K562 (cell line): ENCODE data around the gene HSPB7. TPM values are rescaled to one million over a fixed set of nuclear protein-coding genes. Genes with fewer than 3 reads are reported as not detected.
A peak's percentile ranks its signal among the peaks of the same experiment; 100 is the strongest.

Source experiments
- ARNT ChIP-seq, 2 experiments: fragments of 450-650 bp; IDR thresholded peaks; 2 replicates each; pipeline ENCODE4 v1.6.1; 2016; ENCODE audit warnings: mild to moderate bottlenecking in 1 of 2
- CREB1 ChIP-seq, 2 experiments: sonication (generic) in 1 of 2; formaldehyde crosslinking in 1 of 2; IDR thresholded peaks; 2 replicates each; pipeline versions ENCODE4 v1.6.1 to v1.8.0; 2012 to 2022; ENCODE audit warnings: inconsistent platforms in 1 of 2, mild to moderate bottlenecking in 1 of 2, missing genetic modification reagents in 1 of 2, moderate library complexity in 1 of 2
- CTBP1 ChIP-seq: fragments of 450-650 bp; IDR thresholded peaks from 2 replicates; pipeline ENCODE4 v1.6.1; 2016; ENCODE audit warnings: borderline replicate concordance
- CTCF ChIP-seq, 3 experiments: IDR thresholded peaks in 2 of 3; conservative IDR thresholded peaks in 1 of 3; 2 replicates each; pipeline ENCODE4 v1.5.1; 2011 to 2012; ENCODE audit warnings: low read length in 3 of 3, mild to moderate bottlenecking in 3 of 3, control low read depth in 2 of 3, improper control_type of control experiment in 1 of 3, inconsistent platforms in 1 of 3, low read depth in 1 of 3, mixed read lengths in 1 of 3, moderate library complexity in 1 of 3; ENCODE audit not compliant: insufficient read depth in 2 of 3
- DDX20 ChIP-seq: fragments of 450-650 bp; IDR thresholded peaks from 2 replicates; pipeline ENCODE4 v1.6.1; 2016; ENCODE audit warnings: missing genetic modification characterization, low read depth, mild to moderate bottlenecking, missing compliant biosample characterization, moderate library complexity
- E2F5 ChIP-seq: sonication (generic); formaldehyde crosslinking; IDR thresholded peaks from 2 replicates; pipeline ENCODE4 v1.8.0; 2022; ENCODE audit warnings: mild to moderate bottlenecking, missing genetic modification reagents
- EP300 ChIP-seq: IDR thresholded peaks from 2 replicates; pipeline ENCODE4 v1.6.1; 2012; ENCODE audit warnings: low read length, improper control_type of control experiment
- MAX ChIP-seq: sonication (generic); formaldehyde crosslinking; IDR thresholded peaks from 2 replicates; pipeline ENCODE4 v1.9.0; 2022; ENCODE audit warnings: mild to moderate bottlenecking, missing genetic modification reagents
- NFRKB ChIP-seq: fragments of 450-650 bp; IDR thresholded peaks from 2 replicates; pipeline ENCODE4 v1.6.1; 2016; ENCODE audit warnings: low read depth
- NR2C1 ChIP-seq, 2 experiments: fragments of 450-650 bp; IDR thresholded peaks; 2 replicates each; pipeline ENCODE4 v1.6.1; 2017; ENCODE audit warnings: mild to moderate bottlenecking in 2 of 2, antibody characterized with exemption in 1 of 2, inconsistent platforms in 1 of 2, missing compliant biosample characterization in 1 of 2, missing genetic modification characterization in 1 of 2
- SMARCA4 ChIP-seq: fragments of 450-650 bp; IDR thresholded peaks from 2 replicates; pipeline ENCODE4 v1.6.1; 2016
- THRAP3 ChIP-seq: fragments of 450-650 bp; IDR thresholded peaks from 2 replicates; pipeline ENCODE4 v1.6.1; 2016; ENCODE audit warnings: mild to moderate bottlenecking, inconsistent platforms, borderline replicate concordance
- TOE1 ChIP-seq, 2 experiments: fragments of 450-650 bp in 1 of 2; sonication (generic) in 1 of 2; formaldehyde crosslinking in 1 of 2; IDR thresholded peaks; 2 replicates each; pipeline versions ENCODE4 v1.7.1 to v1.8.0; 2016 to 2022; ENCODE audit warnings: borderline replicate concordance in 2 of 2, mild to moderate bottlenecking in 2 of 2, antibody characterized with exemption in 1 of 2, inconsistent platforms in 1 of 2, low read depth in 1 of 2, missing genetic modification reagents in 1 of 2, moderate library complexity in 1 of 2
- ZFPM2 ChIP-seq: fragments of 250-450 bp; sonication (Bioruptor Pico); IDR thresholded peaks from 2 replicates; pipeline ENCODE4 v1.5.1; 2022; ENCODE audit warnings: mild to moderate bottlenecking
- ZNF253 ChIP-seq: fragments of 250-450 bp; sonication (Bioruptor Pico); conservative IDR thresholded peaks from 2 replicates; pipeline ENCODE4 v1.6.1; 2021; ENCODE audit warnings: mild to moderate bottlenecking
- ZNF609 ChIP-seq: sonication (generic); formaldehyde crosslinking; IDR thresholded peaks from 2 replicates; pipeline ENCODE4 v1.8.1; 2023; ENCODE audit warnings: missing genetic modification reagents, mild to moderate bottlenecking, borderline replicate concordance
- polyA plus RNA-seq, 8 experiments: library from polyadenylated mRNA; depleted of rRNA in 4 of 8; stranded (reverse) in 5 of 8; unstranded in 3 of 8; fragments of >200 nt; fragmentation: Nextera tagmentation in 2 of 8; fragmentation: Illumina TruSeq in 1 of 8; extraction: Ambion mirVana in 2 of 8; extraction: Trizol in 1 of 8; gene quantifications; 2 replicates each; pipeline versions ENCODE4 v1.2.1 to v1.2.3, GENCODE V29; 2011 to 2014; ENCODE audit warnings: inconsistent platforms in 1 of 8, missing spikeins in 1 of 8
- total RNA-seq, 7 experiments: library from RNA; depleted of rRNA in 6 of 7; stranded (reverse); fragments of >200 nt in 6 of 7; fragmentation: Illumina TruSeq in 2 of 7; extraction: Trizol in 2 of 7; gene quantifications; 2 replicates each; pipeline versions ENCODE4 v1.2.1 to v1.2.3, GENCODE V29; 2011 to 2021; ENCODE audit warnings: low replicate concordance in 1 of 7

HSPB7 gene
- total and polyA plus RNA-seq, 9 of the 15 experiments (the other 6 are each of a cell fraction or from before 2014, with no cell fraction given) = 0.05 to 0.19 (median 0.07) TPM; not detected in 6

GRCh38 chr1:16055613-16056520 is 38.0 kb upstream of the HSPB7 start (continued):
- TF ChIP-seq ZNF609 (CRISPR knock-in tag) = peak; percentile 51; the same call in 1 of the 2 replicates
- TF ChIP-seq CTCF (IDR thresholded peaks at IDR 0.05 in 2 of 3, conservative IDR thresholded peaks at IDR 0.05 in 1 of 3; ENCODE audit: insufficient read depth in 2 of 3, low read depth in 1 of 3, low read length in 3 of 3) = peak; percentile 97 to 99 (median 99)
- TF ChIP-seq TOE1 (IDR thresholded peaks at IDR 0.05; ENCODE audit: borderline replicate concordance) = peak; percentile 61; the same call in 1 of the 2 replicates
- peak; percentile 84; the same call in 1 of the 2 replicates for TF ChIP-seq TOE1 (CRISPR knock-in tag; IDR thresholded peaks at IDR 0.05; ENCODE audit: borderline replicate concordance, low read depth)
- TF ChIP-seq MAX = peak; percentile 57
- peak; percentile 28; the same call in 1 of the 2 replicates for TF ChIP-seq NFRKB
- TF ChIP-seq THRAP3 = peak; percentile 79; the same call in 1 of the 2 replicates
- no peak for TF ChIP-seq DDX20 (tag)
- no peak; a peak in 1 of 4 replicates for TF ChIP-seq ARNT (IDR thresholded peaks at IDR 0.05)
- peak; percentile 94 for TF ChIP-seq CTBP1
- no peak for TF ChIP-seq NR2C1 (IDR thresholded peaks at IDR 0.05)
- no peak for TF ChIP-seq NR2C1 (tag; IDR thresholded peaks at IDR 0.05)
- TF ChIP-seq SMARCA4 = peak; percentile 56; the same call in 1 of the 2 replicates
- TF ChIP-seq CREB1 (IDR thresholded peaks at IDR 0.05) = 0 out of 2 replicates have a peak, but pooled peaks have one; percentile 9
- no peak; the same call in 1 of the 2 replicates for TF ChIP-seq CREB1 (CRISPR knock-in tag; IDR thresholded peaks at IDR 0.05)
- peak; percentile 44 for TF ChIP-seq EP300
- TF ChIP-seq ZFPM2 (CRISPR knock-in tag) = no peak
- peak; percentile 25; the same call in 1 of the 2 replicates for TF ChIP-seq E2F5 (CRISPR knock-in tag)
- no peak for TF ChIP-seq ZNF253 (CRISPR knock-in tag)
